ENCODE data around the gene IP6K2. TPM values are rescaled to one million over a fixed set of nuclear protein-coding genes. Genes with fewer than 3 reads are reported as not detected.

The IP6K2 gene
- total RNA-seq, 1 donor from 2014 or later = 23.5 TPM

- H3K4me3 ChIP-seq = peak overlapping the region; percentile 81
- no peaks in the 10 kb centered on the region for H3K27me3 ChIP-seq (ENCODE audit: low read depth)
- TF ChIP-seq CTCF (IDR thresholded peaks at IDR 0.05; ENCODE audit: borderline replicate concordance) = no peak
- H3K4me1 ChIP-seq = peaks cover 64% of the 10 kb centered on the region
- DNase-seq = no peak
- intact Hi-C loops (cut with micrococcal nuclease) = no loop called here
- peak overlapping the region; percentile 14 for H3K27ac ChIP-seq (replicated peaks)
- peaks cover 40% of the 10 kb centered on the region for H3K36me3 ChIP-seq
- no peaks in the 10 kb centered on the region for H3K9me3 ChIP-seq (replicated peaks)
These were observed 1.7 kb downstream of the IP6K2 start for GRCh38 chr3:48715174-48715800.

- Histone ChIP-seq H3K27me3 (ENCODE audit: low read depth) (no peaks in the 10 kb centered on the region), H3K9me3 (replicated peaks) (no peaks in the 10 kb centered on the region), H3K4me1 (peaks cover 93% of the 10 kb centered on the region), H3K36me3 (peaks cover 58% of the 10 kb centered on the region), H3K27ac (replicated peaks) (no peak overlapping the region), H3K4me3 (no peak overlapping the region)
- intact Hi-C loops (cut with micrococcal nuclease) = no loop called here
- no peak for TF ChIP-seq CTCF (IDR thresholded peaks at IDR 0.05; ENCODE audit: borderline replicate concordance)
- DNase-seq = no peak
These were observed 5.3 kb downstream of the IP6K2 start for GRCh38 chr3:48711727-48712126.

DNA sequence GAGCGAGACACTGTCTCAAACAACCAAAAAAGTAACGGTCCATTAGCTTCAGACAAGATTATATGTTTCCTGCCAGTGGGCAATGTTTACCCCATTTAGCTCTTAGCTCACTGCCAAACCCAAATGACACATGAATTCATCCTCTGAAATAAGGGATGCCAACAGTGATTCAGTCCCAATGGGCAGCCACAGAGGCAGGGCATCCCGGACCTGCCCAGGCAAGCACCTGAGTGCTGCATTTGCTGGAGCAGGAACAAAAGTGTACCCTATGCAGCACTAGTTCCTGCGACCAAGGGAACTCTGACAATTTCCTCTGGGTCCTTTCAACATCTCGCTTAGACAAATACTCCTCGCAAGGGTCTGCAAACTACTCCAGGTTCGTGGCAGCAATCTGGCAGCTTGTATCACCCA lies 8.0 kb downstream of the IP6K2 start:
- peaks cover 48% of the 10 kb centered on the region for H3K36me3 ChIP-seq

DNA sequence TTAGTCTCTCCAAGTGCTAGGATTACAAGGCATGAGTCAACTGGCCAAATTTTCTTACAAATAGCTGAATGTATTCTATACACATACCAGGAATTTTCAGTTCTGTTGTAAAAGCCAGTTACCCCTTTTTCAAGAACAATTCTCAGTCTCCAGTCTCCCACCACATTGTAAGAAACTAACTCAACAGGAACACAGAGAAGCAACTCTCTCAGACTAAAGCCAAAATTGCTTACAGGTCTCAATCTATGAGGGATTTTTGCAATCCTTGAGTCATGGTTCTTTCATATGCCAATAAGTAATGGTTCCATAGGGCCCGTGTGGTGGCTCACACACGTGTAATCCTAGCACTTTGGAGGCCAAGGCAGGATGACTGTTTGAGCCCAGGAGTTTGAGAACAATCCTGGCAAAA lies 8.5 kb downstream of the IP6K2 start:
- Histone ChIP-seq H3K27me3 (ENCODE audit: low read depth) (no peaks in the 10 kb centered on the region), H3K4me1 (peaks cover 78% of the 10 kb centered on the region), H3K9me3 (replicated peaks) (no peaks in the 10 kb centered on the region), H3K36me3 (peaks cover 42% of the 10 kb centered on the region), H3K4me3 (no peak overlapping the region), H3K27ac (replicated peaks) (peak overlapping the region; percentile 36)
- TF ChIP-seq CTCF (IDR thresholded peaks at IDR 0.05; ENCODE audit: borderline replicate concordance) = no peak
- DNase-seq = no peak
- intact Hi-C loops (cut with micrococcal nuclease) = no loop called here

More for the DNA sequence above, 8.0 kb downstream of the IP6K2 start:
- H3K27me3 ChIP-seq (ENCODE audit: low read depth) = no peaks in the 10 kb centered on the region
- no peak overlapping the region for H3K4me3 ChIP-seq
- peaks cover 78% of the 10 kb centered on the region for H3K4me1 ChIP-seq
- no peak for DNase-seq
- H3K9me3 ChIP-seq (replicated peaks) = no peaks in the 10 kb centered on the region
- no peak for TF ChIP-seq CTCF (IDR thresholded peaks at IDR 0.05; ENCODE audit: borderline replicate concordance)
- intact Hi-C loops (cut with micrococcal nuclease) = no loop called here
- peak overlapping the region; percentile 36 for H3K27ac ChIP-seq (replicated peaks)

- intact Hi-C loops (cut with micrococcal nuclease) = no loop called here
- no peaks in the 10 kb centered on the region for H3K27me3 ChIP-seq (ENCODE audit: low read depth)
- no peaks in the 10 kb centered on the region for H3K9me3 ChIP-seq (replicated peaks)
- no peak overlapping the region for H3K4me3 ChIP-seq
- no peak for TF ChIP-seq CTCF (IDR thresholded peaks at IDR 0.05; ENCODE audit: borderline replicate concordance)
- peaks cover 36% of the 10 kb centered on the region for H3K36me3 ChIP-seq
- no peak for DNase-seq
- peaks cover 79% of the 10 kb centered on the region for H3K4me1 ChIP-seq
- H3K27ac ChIP-seq (replicated peaks) = no peak overlapping the region
These were observed 9.9 kb downstream of the IP6K2 start for GRCh38 chr3:48707157-48707556.

Measured in left ventricle myocardium inferior (tissue), 1 donor.